NOMO-1 treated with DMSO at 0.1 percent for 48 hours (cell line): ENCODE measurements around the gene CELSR1.

Source experiments
- DNase-seq: peaks from one replicate; lab custom pipeline; 2025; ENCODE audit not compliant: unreplicated experiment; lab: John Stamatoyannopoulos, UW

CELSR1 gene

GRCh38 chr22:46366801-46367706 lies 170.4 kb downstream of the CELSR1 start:
- no peak for DNase-seq

GRCh38 chr22:46366327-46366731 lies 171.1 kb downstream of the CELSR1 start:
- no peak for DNase-seq

DNA sequence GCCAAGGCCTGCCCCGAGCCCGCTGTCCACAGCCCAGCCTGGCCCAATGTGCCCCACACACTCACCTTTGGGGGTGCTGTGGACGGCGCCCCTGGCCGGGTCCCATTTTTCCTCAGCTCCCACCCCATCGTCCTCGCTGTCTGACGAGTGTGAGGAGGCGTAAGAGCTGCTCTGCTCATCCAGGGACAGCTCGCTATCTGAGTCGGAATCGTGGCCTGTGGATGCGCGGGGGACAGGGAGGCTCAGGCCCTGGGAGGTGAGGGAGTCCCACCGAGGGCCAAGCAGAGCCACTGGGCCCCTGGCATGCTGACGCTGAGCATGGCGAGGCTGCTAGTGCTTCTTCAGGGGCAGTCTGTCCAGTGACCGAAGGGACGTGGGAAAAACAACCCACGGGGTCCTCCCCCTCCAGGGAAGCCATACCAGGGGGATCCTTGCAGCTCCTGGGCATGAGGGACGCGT lies 172.2 kb downstream of the CELSR1 start:
- DNase-seq, result no peak

DNA sequence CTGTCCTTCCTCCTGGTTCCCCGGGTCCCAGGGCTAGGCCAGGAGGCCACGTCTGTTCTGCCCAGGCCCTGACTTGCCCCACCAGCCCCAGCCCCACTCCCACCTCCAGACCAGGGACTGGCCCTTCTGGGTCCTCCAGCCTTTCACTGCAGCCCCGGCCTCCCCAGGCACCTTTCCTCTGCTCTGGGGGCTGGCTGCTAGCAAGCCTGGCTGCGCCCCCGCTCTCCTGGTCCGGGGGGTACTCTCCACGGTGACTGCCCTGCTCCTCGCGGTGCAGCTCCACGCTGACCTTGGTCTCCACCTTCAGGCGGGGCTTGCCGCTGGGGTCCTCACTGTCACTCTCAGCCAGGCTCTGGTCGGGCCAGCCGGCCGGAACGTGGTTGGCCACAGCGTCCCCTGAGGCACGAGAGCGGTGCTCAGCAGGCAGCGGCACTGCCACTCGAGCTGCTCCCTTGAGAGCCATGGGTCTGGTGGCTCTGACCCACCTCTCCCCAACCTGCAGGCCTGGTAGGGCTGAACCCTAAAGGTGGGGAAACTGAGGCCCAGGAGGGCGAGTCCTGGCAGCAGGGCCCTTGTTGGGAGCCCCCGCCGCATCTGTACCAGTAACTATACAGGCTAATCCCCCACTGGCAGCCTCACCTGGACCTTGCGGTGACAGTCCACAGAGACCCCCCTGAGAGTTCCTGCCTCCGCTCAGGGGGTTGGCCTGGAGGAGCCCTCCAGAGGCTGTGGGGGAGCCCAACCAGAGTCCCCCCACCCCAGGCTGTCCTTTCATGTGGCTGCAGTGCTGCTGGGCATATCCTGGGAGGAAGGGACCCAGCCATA lies 172.9 kb downstream of the CELSR1 start:
- no peak for DNase-seq

- DNase-seq, result no peak
These were observed 173.7 kb downstream of the CELSR1 start for GRCh38 chr22:46363611-46364321.

- DNase-seq, result no peak
These were observed 174.4 kb downstream of the CELSR1 start for GRCh38 chr22:46362934-46363515.

DNA sequence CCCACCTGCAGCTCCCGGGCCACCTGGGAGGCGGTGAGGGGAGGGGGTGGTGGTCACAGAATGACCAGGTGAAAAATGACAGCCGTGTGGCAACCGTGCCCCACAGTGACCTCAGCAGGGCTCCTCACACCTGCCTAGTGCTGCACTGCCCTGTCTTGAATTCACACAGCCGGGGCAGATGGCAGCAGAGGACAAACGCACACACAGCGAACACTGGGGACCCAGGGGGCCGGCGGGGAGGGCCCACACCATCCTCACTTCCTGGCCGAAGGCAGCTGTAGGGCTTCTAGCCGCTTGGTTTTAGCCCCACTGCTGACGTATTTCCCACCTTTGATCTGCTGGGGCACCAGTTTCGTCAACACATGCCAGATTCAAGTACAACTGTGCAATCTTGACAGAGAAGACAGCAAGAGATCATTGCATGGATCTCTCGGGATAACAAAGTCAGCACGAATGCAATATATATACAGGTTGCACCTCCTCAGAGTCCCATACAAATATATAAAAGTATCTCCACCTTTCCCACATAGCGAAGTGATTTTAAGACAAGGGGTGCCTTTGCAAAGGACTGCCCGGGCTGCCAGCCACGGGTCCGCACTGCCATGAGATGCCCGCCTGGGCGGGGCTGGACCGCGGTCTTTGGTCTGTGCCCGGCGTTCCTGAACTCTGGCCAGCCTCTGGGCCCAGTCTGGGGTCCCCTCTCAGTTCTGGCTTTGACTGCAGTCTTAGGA lies 175.1 kb downstream of the CELSR1 start:
- DNase-seq, result no peak

GRCh38 chr22:46361826-46362202 lies 175.6 kb downstream of the CELSR1 start:
- no peak for DNase-seq

GRCh38 chr22:46360891-46361290 lies 176.5 kb downstream of the CELSR1 start:
- DNase-seq, result no peak

DNA sequence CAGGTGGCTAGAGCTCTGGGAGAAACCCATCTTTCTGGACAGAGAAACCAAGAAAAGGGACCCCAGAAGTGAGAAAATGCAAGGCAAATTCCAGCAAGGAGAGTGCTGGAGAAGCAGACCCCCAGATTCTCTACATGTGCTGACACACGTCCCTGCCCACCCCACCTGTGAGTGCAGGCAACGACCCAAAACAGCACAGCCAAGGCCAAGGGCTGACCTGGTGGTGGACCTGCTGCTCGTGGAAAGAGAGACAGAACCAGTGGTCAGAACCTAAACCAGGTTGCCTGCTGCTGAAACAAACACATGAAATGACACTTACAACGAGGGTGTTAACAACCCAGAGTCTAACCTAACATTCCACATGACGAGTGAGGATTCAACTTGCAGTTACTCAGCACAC lies 177.3 kb downstream of the CELSR1 start:
- DNase-seq, result no peak

GRCh38 chr22:46359362-46359761 lies 178.1 kb downstream of the CELSR1 start:
- no peak for DNase-seq

DNA sequence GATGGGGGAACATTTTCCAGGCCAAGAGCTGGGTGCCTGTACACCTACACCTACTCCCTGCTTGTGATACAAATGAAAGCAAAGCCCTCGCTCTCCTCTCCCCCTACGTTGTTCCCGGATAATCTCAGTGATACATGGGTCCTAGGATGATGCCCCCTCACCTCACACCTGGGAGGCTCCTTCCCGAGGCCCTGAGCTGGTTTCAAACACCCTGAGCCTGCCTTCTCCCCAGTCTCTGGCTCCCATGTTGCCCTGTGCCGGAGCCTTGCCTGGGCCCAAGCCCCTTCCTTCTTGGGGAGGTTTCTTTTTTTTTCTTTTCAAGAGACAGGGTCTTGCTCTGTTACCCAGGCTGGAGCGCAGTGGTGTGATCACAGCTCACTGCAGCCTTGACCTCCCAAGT lies 178.7 kb downstream of the CELSR1 start:
- no peak for DNase-seq

GRCh38 chr22:46357711-46358520 lies 179.5 kb downstream of the CELSR1 start:
- no peak for DNase-seq

DNA sequence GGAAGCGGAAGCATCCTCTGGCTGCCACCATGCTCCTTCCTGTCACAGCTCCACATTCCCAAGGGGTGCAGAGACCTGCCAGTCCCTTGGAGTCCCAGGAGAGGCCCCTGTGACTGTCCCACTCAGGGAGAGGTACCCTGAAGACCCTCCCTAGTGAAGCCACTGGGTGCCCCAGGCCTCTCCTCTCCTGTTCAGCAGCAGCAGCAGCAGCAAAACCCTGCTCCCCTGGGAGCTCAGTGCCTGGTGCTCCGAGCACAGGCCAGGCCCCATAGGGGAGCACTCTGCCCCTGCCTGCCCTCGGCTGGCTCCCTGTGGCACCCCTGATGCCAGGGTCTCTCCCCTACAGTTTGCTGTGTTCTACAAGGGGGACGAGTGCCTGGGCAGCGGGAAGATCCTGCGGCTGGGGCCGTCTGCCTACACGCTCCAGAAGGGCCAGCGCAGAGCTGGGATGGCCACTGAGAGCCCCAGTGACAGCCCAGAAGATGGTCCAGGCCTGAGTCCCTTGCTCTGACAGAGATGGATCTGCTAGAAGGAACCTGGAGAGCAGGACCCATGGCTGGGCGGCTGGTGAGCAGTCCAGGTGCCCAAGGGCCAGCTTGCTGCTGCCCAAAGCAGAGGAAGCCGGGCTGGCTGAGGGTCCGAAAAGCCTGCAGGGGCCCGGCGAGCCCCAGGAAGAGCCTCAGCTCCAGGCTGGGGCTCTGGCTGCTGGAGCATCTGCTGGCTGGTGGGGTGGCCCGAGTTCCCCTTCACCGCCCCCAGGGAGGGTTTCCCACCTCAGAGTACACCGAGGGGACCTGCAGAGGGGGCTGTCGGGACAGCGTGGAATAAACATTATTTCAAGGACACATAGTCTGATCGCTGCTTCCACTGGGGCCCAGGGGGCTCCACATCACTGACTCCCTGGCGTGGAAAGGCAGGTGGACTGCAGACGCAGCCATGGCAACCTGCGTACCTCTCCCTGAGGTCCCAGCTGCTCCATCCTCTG lies 180.6 kb downstream of the CELSR1 start:
- DNase-seq, result no peak

DNA sequence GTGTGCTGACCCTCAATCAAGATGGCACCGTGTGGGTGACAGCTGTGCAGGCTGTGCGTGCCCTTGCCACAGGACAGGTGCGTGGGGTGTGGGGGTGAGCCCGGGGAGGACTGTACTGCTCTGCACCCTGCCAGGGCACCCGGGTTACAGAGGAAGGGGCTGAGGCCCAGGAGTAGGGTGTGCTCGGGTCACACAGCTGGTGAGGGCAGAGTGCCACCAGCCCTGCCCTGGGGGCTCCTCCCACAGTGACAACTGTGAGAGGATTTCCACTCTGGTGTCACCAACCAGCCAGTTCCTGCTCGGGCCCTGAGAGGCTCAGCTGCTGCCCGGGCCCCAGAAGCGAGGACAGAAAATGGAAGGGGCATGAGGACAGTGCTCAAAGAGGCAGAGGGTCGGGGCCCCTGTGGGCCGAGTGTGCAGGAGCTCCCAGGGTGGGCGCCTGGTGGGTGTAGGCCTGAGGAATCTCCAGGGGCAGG lies 181.4 kb downstream of the CELSR1 start:
- no peak for DNase-seq

GRCh38 chr22:46355369-46355995 lies 181.9 kb downstream of the CELSR1 start:
- DNase-seq, result peak; percentile 41

- no peak for DNase-seq
These were observed 182.5 kb downstream of the CELSR1 start for GRCh38 chr22:46354993-46355305.
